GM18907 (cell line): ENCODE results near the gene KMT2E.

Experiments
- ATAC-seq: cut with Tn5 transposase; IDR thresholded peaks from one replicate; pipeline ENCODE4 v1.9.1; 2021; ENCODE audit warnings: mild to moderate bottlenecking, moderate library complexity; ENCODE audit not compliant: unreplicated experiment

Gene KMT2E

DNA sequence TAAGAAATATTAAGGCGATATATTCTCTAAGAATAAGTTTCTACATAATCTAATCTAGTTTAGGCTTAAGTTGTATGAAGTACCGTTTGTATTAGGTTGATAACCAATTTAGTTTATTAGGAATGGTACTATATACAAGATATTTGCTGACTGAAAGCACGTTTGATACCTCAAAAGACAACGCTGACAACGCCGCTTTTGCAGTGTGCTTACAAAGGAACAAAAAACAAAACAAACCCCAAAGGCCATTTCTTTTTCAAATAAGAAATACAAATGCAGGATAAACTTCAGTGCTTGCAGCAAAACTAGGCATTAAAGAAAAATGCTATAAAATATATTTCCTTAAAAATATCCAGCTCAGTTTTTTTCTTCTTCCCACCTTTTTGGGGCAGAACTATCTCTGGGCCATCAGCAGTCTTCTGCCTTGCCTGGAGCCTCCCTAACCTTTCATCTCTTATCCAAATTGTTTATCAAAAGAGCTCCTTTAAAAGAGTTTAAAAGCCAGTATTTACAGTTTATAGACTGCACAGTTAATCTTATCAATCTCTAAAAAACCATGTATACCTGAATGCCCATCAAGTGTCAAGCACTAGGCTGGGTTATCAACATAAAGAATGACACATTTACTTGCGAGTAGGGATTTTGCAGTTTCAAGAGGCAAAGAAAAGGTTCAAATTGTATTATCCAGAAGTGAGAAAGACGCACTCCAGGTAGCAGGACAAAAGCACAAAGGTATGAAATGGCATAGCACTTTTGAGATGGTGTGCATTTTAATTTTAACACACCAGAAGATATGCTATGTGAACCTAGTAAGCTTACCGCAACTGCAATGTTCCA is 4.1 kb upstream of the KMT2E start:
- no peak for ATAC-seq

DNA sequence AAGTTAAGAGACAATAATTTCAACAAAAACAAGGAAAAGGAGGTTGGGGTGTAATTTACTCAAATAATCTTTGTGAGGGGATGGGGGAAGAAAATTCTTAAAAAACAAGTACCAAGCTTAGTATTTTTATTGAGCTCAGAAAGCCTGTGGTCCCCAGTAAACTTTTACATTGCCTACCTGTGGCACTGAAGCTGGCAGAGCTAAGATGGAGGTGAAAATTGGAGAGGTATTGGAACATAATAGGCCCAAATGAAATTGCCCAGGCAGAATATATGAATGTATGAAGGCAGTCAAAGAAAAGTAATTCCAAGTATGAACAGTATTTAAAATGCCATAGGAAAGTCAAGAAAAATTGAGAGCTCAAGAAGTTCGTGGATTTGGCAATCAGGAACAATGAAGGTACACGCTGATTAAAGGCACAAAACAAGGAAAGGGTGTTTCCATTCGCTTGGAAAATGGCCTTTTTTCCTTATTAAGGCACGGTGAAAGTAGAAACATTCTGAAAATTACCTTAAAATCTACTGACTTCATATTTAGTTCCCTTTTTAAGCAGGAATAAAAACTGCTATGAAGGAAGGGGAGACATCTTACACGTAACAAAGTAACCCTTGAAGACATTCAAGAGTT is 3.4 kb upstream of the KMT2E start:
- no peak for ATAC-seq

DNA sequence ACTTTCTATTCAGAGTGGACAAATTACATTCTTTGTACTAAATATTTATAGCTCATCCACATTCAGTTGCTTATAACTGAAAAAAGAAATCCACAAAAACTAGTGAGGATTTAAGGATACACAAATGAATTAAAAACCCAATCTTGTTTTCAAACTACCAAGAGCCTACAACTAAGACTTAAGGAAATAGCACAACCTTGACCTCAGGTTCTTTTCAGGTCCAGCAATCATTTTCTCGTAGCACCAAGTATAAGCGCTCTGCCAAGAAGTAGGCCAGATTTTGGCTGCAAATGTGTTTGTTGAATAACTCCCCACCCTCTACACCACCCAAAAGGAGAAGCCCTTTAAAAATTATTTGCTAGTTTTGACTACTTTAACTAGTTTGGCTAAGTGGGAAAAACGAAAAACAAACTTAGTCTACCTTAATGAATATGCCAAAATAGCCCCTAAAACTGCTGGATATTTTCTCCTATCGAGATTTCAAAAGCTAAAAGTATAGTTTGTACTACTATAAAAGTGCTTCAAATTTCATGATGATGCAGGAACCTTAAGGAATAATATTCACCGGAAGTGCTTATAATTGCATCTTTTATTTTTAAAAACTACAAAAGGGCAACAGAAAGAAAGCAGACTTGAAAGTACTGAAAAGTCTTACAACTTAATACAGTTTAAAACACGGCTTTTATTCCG is 2.7 kb upstream of the KMT2E start:
- no peak for ATAC-seq

DNA sequence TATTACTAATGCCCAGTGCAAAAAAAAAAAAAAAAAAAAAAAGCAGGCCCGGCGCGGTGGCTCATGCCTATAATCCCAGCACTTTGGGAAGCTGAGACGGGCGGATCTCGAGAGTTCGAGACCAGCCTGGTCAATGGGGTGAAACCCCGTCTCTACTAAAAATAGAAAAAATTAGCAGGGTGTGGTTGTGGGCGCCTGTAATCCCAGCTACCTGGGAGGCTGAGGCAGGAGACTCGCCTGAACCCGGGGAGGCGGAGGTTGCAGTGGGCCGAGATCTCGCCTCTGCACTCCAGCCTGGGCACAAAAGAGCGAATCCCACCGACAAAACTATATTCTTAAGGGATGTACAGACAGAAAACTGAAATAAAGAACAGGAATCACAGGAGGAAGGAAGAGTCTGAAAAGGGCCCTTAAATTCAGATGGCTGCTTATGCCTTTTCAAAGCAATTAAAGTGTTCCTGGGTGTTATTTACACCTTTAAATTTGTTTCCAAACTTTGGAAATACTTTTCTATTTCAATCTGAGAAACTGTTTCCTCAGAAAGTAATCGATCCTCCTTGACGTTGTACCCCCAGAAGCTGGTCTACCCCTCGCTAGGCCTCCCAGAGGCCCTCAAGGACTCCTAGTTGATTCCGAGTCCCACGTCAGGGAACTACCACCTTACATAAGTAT is 2.0 kb upstream of the KMT2E start:
- ATAC-seq: no peak

DNA sequence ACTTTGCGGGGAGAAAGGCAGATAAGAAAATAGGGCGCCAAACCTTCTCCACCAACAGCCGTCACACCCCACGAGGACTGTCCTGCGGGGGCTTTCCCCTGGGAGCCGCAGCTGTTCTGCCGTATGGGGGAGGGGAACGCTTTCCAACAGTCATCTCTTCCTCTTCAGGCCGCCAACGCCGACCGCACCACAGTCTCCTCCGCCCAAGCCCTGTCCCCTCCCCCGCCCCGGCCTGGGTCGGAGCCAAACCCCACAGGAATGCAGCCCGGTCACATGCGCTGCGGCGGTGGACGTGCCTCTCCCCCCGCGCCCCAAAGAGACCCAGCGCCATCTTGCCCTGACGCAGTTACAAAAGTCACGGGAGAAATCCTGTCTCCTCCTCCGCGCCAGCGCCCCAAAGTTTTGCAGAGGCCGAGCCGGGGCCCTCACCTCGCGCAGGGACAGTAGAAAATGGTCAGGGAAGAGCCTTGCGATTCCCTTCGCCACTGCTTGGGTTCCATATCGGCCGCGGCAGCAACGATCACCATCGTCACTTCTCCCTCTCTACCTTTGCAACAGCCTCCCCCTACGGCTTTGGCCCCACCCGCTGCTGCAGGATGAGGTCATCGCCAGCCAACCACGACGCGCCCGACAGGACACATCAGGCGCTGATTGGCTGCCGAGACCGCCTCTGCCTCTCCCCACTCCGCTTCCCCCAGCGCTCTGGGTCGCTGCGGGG is 1.3 kb upstream of the KMT2E start:
- ATAC-seq: peak; percentile 78

DNA sequence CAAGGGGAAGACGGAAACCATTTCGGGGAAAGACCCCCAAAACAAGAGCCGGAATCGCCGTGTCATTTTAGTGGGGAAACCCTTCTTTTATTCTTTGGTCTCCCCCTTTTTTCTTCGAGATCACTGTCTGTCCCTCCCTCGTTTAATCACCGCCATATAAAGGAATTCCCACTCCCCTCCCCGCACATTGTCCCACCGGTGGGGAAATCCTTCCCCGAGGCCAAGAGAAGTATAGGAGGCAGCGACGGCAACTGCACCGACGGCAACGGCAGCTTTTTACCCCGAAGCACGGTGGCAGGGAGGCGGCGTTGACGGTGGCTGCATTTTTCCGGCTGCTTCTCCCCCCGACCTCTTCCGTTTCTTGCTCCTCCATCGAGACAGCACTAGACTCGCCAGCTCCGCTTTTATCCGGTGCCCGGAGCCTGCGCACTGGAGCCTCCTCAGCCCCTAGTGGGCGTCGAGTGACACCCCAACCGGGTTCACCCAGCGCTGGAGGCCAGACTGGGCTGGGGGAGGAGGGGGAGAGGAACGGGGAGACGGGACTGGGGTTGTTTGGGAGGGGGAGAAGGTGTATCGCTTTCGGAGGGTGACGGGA is 687 bp upstream of the KMT2E start:
- peak; percentile 44 for ATAC-seq

DNA sequence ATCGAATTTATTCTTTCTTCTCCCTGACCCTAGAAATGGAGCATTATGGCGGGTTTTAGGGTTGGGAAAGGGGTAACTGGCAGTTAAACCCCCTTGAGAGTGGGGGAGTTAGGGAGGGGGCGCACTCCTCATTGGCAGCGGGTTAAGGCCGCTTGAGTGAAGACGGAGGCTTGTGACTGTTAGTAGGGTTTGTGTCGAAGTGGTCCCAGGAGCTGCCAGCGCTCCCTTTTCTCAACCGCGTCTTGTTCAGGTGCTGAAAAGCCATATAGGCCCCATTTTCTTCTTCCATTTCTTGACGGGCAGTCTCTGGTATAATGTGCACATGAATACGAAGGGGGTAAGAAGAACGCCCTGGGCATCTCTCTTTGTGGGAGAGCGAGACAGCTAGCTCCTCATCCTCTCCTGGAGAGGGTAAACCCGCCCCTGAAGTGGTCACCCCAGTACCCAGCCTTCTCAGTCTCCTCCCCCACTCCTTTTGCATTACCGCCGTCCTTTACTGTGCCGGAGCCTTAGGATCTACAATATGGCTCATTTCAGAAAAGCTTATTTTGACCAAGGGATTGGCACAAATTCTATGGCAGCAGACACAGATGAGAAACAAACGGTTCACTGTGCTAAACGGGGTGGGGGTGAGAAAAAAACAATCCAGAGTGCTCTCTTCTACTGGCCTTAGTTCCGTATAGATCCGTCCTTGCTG is 836 bp downstream of the KMT2E start:
- ATAC-seq: no peak

DNA sequence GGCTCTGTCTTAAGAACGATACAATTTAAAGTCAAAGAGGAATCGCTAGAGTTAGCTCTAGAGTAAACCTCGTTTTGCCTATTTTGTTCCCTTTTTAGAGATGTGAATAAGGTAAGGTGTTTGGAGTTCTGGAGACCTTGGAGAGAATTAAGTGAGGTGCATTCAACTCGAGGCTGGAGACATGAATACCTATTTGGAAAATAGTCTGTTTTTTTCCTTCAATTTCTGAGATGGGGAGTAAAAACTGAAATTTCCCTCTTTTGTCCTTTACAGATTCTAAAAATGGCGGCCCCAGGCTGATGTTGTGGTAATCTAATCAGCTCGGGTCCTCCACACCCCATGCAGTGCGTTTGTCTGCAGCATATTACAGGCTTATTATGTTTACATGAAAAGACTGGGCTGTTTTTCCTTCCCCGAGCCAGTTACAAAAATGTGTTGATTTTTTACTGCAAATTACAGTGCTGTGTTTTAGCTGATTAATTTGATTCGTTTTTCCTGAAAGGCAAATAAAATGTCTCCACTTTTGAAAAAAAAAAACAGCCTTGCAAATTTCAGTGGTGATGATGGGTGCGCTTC is 1.5 kb downstream of the KMT2E start:
- no peak for ATAC-seq

DNA sequence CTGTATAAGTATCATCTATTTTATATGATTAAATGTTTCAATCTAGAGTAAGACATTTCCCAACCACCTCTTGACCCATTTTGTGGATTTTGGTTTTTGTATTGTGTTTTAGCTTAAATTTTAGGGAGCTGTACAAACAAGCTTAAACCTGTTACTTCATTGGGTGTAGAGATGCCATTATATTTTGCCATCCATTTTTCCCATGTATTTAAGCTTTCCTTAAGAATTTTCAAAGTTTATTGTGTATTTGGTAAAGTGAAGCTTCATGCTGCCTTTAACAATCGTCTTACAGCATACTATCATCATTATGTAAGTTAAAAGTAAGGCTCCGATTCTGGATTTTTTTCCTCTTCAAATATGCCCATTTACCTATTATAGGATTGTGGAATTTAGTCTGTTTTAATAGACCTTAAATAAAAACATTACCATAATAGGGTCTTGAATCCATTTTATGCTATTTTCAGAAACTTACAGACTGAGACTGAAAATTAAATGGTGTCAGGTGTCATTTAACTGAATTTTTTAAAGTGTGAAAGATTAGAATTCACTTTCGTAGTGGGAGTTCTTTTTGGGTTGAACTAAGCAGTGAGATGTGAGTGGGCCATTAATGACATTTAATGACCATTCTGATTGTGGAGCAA is 2.2 kb downstream of the KMT2E start:
- ATAC-seq: no peak

DNA sequence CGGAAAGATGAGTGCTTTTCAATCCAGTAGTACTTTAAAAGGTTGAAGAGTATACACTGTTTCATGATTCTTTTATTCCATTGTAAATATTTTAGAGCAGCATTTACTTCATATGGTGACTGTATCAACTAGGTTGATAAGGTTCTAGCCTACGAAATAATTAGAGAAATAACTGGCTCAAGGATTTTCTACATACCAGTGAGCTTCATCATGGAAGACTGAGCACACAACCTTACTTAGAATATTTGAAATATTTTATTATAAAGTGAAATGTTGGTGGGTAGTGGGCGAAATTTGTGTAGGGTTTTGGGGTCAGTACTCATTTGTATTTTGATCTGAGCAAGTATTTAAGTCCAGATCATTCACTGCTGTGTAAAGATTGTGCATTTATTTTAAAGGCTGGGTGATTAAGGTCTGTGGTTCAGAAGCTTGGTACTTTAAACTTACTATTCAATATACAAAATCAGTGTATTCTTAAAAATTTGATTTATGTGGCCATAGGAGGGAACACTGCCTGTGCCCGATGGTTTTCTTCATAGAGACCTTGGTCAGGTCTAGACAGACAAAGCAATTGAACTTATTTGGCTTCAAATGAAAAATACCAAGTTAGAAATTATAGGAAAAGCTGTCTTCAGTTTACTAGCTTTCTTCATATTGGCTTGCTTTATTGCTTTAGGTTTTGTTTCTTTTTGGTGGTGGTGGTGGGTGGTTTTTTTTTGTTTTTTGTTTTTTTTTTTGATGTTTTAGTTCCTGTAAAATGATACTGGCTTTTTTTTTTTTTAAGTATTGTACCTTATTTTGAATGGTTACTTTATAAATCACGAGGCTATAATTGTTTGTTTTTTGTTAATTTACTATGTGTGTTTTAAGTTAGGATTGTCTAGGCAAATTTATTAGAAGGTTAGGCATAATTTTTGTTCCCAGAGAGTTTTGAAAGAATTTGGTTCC is 3.0 kb downstream of the KMT2E start:
- ATAC-seq: no peak

DNA sequence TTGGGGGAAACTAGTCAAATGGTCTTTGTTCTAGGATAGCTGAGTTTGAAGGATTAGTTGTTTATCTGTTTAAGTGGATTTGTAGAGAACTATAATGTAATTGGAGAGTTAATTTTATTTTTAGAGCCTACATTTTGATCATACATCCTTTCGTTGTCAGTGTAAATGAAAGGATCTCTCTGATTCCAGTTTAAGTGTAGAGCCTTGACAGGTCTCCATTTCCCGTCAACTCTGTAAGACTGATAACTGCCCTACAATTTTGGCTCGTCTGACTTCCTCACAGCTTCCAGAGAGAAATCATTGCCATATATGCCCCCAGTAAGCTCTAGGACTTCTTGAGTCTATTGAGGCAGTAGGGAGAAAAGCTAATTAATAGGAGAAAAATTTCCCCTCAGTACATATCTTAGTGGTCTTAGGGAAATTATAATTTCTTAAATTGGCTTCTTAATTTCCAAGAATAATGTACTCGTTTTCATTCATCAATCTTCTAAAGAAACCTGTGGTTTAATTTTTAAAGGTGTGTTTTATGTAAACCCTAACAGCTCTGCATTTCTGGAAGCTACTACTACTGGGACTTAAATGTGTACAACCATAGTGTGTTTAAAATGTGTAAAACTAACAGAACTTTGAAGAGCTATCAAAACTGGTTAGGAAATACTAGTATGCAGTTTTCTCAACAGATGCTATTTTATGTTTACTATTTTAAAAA is 3.8 kb downstream of the KMT2E start:
- no peak for ATAC-seq

DNA sequence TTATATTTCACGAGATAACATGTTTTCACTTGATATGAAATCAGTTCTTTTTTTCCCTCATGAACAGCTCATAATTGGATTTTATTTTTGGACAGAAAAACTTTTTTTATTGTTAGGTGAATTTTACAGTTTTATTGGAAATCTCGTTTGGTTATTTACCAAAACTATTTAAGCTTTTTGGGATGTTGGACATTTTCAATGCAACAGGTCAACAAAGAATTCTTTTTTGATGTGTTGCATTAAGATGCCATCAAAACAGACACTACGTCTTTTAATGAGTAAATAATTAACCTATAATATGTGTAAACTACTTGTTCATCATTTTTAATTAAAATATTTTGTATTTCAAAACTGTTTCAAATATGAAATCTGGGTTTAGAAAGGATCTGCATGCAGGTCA is 5.3 kb downstream of the KMT2E start:
- ATAC-seq: no peak

DNA sequence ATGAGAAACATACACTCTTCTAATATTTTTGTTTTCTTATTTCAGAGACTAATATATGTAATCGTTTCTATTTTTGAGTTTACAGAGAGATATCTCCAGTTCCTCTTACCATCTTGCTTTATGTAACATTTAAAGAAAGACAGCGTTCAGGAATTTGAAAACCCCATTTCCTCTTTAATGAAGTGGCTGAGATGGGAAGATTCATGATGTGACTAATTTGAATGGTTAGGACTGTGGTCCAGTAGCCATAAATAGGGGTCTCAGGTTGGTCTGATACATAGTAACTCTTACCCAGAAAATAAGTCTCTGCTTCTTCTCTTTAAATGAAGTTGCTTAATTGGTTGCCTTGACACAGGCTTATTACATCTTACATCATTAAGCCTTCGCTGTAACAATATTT is 6.9 kb downstream of the KMT2E start:
- ATAC-seq: no peak

DNA sequence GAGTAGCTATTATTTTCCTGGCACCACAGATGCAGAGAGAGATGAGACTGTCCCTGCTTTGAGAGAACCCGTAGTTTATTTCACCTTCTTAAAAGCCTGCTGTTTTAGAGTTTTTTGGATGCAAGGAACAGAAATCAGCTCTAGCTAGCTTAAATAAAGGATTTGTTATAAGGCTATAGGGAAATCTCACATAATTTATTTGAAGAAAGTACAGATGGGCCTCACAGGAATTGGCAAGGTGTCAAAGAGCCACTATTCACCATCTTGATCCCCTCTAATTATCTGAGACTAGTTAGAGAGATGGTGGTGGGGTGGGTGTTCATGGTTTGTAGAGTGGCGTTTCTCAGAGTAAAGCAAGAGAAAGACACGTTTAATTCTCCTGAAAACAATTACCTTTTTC is 7.3 kb downstream of the KMT2E start:
- no peak for ATAC-seq

DNA sequence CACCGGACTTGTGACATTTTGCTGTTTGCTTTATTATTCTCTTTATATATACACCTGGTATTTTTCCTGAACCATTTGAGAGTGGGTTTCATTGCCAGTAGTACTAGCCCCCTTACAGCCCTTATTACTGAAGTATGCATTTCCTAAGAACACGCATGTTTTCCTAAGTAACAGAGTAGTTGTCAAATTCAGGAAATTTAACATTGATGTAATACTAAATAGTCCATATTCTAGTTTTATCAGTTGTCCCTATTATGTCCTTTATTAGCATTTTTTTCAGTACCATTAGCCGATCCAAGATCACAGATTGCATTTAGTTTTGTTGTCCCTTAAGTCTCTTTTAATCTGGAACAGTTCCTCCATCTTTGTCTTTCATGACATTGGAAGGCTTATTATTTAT is 8.0 kb downstream of the KMT2E start:
- ATAC-seq: no peak

DNA sequence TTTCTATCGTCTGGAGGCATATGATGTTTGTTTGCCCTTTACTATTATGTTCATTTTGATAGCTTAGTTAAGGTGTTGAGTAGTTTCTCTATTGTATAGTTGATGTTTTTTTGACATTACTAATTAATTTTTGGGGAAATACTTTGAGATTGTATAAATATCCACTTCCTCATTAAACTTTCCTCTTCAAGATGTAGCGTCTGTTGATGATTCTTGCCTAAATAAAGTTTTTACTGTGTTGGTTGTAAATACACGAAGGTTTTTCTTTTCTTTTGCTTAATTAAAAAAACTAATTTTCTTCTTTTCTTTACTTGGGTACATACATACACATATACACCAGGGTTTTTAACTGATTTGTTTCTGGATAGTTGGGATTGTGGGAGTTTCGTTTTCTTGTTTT is 8.5 kb downstream of the KMT2E start:
- ATAC-seq: no peak

DNA sequence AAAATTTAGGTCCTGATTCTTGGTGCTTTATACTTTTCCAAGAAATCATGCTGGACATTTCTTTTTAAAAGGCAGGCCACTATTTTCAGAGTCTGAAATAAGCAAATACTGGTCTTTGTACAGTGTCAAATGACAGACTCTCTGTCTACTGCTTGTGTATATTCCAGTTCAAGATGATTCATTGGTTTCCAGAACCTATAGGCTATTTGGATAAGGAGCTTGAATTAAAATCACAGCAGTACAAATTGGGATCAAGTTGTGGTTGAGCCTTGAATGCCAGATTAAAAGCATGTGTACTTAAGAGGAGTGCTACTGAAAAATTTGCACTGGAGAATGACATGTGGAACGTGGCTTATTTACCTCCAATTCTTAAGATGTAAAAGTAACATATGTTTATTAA is 10.7 kb downstream of the KMT2E start:
- no peak for ATAC-seq
